ENCODE data around the gene SIX6. TPM values are rescaled to one million over a fixed set of nuclear protein-coding genes. Genes with fewer than 3 reads are reported as not detected.

The SIX6 gene
- polyA plus RNA-seq, 4 donors = not detected

DNA sequence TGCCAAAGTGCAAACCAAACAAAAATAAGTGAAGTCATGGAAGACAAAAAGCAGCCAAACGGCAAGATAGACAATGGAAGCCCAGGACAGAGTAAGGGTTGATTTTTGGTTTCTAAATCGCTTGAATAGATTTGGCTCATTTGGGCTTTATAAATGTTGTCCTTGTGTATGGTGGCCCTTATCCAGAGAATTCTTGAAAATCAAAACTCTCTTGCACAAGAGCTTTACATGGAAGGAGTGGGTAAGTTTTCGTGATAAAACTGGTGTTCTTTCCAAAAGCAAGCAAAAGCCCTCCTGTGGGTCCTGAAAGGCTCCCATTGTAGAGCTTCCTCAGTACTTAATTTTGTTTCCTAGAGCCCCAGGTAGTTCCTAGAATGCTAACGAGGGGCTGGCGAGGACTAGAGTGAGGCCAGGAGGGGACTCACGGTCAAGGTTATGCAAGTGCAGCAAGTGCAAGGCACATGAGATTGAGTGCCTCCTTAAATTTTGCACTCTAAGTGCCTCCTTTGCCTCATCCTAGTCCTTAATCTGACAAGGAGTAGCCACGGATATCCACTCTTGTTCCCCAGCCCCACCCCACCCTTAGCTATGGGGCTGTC lies 4.1 kb downstream of the SIX6 start:
- DNase-seq (ENCODE audit: low read depth in 4 of 4, low spot score in 3 of 4) = no peak

DNA sequence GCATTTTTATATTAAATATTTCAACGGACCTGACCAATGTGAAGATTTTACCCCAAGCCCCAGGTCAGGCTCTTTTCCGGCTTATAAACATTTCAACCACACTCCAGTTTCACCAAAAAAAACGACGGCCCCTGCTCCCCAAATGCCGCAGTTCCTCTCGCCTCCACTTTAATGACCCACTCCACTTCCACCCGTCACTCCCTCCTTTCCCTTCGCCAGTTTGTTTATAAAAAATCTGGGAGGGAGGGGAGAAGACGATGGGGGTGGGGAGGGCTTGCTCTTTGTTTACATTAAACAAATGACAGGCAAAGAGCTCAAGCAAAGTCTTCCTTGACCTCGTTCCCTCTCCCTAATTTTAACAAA lies 5.4 kb downstream of the SIX6 start:
- no peak for DNase-seq (ENCODE audit: low read depth in 4 of 4, low spot score in 3 of 4)

DNA sequence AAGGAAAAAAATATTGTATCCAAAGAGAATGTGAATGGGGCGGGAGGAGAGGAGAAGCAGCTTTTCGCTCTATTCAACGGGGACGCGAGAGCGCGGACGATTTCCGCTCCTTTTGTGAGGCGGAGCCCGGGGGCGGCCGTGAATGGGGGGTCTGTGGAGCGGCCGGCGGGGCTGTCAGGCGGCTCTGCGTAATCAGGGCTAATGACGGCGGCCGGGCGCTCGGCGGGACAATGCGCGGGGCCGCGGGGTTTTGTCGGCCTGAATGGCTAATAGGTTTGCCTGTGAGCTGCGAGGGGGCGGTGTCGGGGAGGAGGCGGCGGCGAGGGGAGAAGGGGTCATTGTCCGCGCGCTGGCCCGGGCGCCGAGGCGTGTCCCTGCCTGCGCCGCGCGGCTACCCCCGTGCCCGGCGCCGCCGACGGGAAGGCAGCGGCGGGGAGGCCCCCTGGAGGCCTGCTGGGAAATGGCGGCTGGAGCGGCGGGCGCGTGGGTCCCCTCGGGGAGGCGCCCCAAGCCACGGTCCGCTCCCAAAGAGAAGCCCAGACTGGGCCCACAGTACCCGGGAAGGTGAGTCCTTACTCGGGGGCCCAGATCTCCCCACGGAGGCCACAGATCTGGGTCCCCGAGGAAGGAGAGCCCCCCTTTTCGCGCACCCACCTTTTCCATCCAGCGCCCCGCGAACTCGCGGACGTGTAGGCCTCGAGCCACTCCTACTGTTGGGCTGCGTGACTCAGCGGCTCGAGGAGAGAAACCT lies 6.0 kb downstream of the SIX6 start:
- no peak for DNase-seq (ENCODE audit: low read depth in 4 of 4, low spot score in 3 of 4)

DNA sequence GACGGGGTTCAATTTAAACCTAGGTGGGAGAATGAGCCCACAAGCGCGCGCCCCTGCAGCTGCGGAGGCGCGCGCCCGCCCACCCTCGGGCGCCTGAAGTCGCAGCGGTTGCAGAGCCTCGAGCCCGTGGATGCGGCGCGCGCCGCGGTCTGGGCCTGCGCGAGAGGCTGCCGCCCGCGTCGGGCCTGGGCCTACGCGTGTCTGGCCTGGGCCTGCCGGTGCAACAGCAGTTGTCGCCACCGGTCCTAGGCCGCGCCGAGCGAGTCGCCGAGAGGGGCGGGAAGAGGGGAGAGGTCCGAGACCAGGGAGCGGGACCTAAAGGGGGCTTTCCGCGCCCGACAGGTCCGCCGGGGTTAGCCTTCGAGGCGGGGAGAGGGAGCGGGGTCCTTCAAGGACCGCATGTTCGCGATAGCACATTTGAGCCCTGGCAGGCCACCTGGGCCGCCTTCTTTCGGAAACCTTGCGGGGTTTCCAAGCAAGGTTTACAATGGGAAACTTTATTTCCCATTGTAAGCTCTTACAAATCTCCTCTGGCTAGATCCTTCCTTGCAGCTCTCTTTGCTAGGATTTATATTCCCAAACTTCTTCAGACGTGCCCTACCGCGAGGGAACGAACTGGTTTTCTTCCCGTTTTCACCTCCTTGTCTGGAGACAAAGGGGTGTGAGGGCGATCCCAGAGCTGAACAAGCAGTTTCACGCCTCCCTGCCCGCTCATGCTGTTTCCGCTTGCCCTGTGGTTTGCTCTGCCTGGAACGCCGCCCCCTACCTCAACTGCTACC lies 6.8 kb downstream of the SIX6 start:
- no peak for DNase-seq (ENCODE audit: low read depth in 4 of 4, low spot score in 3 of 4)

DNA sequence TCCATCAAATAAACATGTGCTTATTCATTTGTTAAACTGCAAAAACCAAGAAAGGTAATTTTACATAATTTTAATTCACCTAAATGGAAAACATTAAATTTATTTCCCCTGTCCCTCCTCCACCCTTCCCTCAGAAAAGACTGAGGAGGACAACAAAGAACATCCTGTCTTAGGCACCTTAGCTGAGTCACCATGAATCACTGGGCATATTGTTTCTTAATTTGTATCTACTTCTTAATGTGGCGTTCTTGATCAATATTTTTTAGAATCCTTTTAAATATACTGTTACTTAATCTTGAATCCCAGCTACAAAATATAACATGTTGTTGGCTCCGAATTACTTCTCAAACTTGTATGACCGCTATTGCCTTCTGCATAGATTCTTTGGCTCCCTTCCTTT lies 23.5 kb downstream of the SIX6 start:
- no peak for DNase-seq (ENCODE audit: low read depth in 4 of 4, low spot score in 3 of 4)

DNA sequence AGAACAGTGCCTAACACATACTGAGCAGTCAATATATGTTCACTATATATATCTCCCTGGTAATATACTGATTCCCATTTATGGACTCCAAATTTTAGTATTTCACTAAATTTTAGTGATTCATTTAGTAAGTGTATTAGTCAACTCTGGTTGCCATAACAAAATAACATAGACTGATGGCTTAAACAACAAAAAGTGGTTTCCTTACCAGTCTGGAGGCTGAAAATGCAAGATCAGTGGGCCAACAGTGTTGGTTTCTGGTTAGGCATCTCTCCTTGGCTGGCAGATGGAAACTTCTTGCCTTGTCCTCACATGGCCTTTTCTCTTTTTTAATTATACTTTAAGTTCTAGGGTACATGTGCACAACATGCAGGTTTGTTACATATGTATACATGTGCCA lies 28.7 kb downstream of the SIX6 start:
- DNase-seq (ENCODE audit: low read depth in 4 of 4, low spot score in 3 of 4) = no peak

DNA sequence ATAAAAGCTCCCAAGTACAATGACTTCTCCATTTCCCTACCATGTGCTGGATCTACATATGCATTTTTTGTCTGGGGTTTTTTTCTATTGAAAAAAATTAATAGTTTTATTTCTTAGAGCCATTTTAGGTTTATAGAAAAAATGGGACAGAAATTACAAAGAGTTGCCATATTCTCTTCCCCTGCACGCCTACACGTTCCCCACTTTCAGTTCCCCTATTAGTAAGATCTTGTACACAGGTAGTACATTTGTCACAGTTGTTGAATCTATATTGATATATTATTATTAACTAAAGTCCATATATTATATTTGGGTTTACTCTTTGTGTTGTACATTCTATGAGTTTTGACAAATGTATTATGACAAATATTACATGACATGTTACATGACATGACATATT lies 35.7 kb downstream of the SIX6 start:
- DNase-seq (ENCODE audit: low read depth in 4 of 4, low spot score in 3 of 4) = no peak

DNA sequence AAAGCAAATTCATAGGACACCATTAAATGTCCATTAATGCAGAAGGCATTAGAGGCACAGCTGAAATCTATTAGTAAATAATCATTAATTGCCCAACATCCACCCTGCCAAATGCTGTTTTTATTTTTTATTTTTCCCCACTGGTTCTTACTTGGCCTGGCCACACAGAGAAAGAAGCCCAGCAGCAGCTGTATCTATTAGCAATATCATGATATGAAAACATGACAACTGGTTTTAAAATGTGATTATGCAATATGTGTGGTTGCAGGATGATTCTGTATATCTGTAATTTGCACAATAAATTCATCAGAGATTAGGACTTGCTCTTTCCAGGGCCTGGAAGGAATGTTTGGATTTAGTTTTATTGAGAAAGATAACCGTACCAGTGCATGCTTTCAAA lies 44.9 kb downstream of the SIX6 start:
- no peak for DNase-seq (ENCODE audit: low read depth in 4 of 4, low spot score in 3 of 4)

DNA sequence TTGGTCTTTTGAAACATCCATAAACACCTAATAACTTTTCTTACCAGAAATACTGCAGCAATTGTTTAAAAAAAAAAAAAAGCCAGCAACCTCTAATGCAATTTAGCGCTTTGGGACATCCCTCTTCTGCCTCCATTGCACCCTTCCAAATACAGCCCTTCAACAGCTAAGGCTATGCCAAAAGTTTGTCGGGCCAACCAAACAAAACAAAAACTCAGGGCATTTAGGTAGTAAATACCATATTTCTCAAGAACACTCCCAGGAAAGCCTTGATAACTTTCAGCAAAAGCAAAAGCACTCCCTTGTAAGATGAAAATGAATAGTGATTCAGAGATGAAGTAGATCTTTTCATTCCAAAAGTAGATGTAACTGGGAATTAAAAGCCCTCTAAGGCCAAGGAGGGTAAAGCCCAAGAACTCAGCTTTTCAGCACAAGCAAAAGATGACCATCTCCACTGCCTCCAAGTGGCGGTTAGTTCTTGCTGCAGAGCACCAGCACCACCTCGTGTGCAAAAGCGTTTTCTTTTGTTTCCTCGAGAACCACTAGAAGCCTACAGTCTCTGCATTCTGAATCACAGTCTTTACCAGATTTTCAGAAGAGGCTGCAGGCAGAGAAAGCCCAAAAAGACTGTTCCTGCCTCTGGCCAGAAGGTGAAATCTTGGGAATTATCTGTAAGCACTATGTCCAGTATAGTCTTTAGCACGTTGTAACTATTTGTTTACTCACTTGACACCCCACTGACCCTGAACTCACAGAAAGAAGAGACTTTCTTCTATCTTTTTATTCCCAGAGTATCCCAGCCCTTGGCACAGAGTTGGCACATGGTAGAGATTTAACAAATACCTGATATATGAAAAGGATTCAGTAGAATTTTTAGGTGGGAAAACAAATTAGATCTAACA lies 53.1 kb downstream of the SIX6 start:
- DNase-seq (ENCODE audit: low read depth in 4 of 4, low spot score in 3 of 4) = peak; percentile 45 to 53 (median 48)

Other genes starting within 250 kb of the SIX6 start
- 1 to 10 TPM in 1 of 4 donors, under 1 TPM in 3; 0.26 to 1.0 (median 0.38) TPM for gene C14orf39, start 23.1 kb upstream of the SIX6 start, polyA plus RNA-seq (ENCODE audit: insufficient read length in 4 of 4)
- gene SIX1, start 140.3 kb downstream of the SIX6 start, polyA plus RNA-seq (ENCODE audit: insufficient read length in 4 of 4) = 10 to 100 TPM in 2 of 4 donors, 1 to 10 TPM in 2; 8.3 to 12.1 (median 10.1) TPM
- gene SIX4, start 215.2 kb downstream of the SIX6 start, polyA plus RNA-seq (ENCODE audit: insufficient read length in 4 of 4) = 1 to 10 TPM; 5.6 to 7.1 (median 6.3) TPM
- gene MNAT1, start 225.6 kb downstream of the SIX6 start, polyA plus RNA-seq (ENCODE audit: insufficient read length in 4 of 4) = 10 to 100 TPM; 45.8 to 52.1 (median 50.2) TPM

All from right renal pelvis (tissue), 4 donors.